GM12873 (cell line): Measurements from ENCODE around the gene CNGA3.

Experiments
- CTCF ChIP-seq: IDR thresholded peaks from 2 replicates; pipeline ENCODE4 v1.5.1; 2012; ENCODE audit warnings: low read depth, mild to moderate bottlenecking, moderate library complexity, low read length, control low read depth; ENCODE audit not compliant: insufficient read depth; ENCODE audit errors: missing control alignments

The CNGA3 gene

GRCh38 chr2:98346311-98347236 is at the start of gene CNGA3:
TSS of gene CNGA3 (plus strand) at chr2:98346456. CDS start at chr2:98369976, 23,520 bp downstream.
- TF ChIP-seq CTCF, result no peak

GRCh38 chr2:98297817-98298682 is 48.2 kb upstream of the CNGA3 start:
- peak; percentile 18 for TF ChIP-seq CTCF

- TF ChIP-seq CTCF, result no peak
Measured at GRCh38 chr2:98298683-98299164, 47.5 kb upstream of the CNGA3 start.

- TF ChIP-seq CTCF, result no peak
Measured at GRCh38 chr2:98299211-98299905, 46.9 kb upstream of the CNGA3 start.

GRCh38 chr2:98300141-98300874 is 45.9 kb upstream of the CNGA3 start:
- TF ChIP-seq CTCF, result no peak

GRCh38 chr2:98301469-98301868 is 44.8 kb upstream of the CNGA3 start:
- no peak for TF ChIP-seq CTCF
